CD4-positive, alpha-beta T cell treated with Interleukin-6 for 4 hours (primary cell): ENCODE measurements around the gene KCNIP4.

Experiments
- DNase-seq: peaks from one replicate; pipeline ENCODE4 v3.0.0-alpha.2; 2020; ENCODE audit warnings: mixed read lengths

Gene KCNIP4

DNA sequence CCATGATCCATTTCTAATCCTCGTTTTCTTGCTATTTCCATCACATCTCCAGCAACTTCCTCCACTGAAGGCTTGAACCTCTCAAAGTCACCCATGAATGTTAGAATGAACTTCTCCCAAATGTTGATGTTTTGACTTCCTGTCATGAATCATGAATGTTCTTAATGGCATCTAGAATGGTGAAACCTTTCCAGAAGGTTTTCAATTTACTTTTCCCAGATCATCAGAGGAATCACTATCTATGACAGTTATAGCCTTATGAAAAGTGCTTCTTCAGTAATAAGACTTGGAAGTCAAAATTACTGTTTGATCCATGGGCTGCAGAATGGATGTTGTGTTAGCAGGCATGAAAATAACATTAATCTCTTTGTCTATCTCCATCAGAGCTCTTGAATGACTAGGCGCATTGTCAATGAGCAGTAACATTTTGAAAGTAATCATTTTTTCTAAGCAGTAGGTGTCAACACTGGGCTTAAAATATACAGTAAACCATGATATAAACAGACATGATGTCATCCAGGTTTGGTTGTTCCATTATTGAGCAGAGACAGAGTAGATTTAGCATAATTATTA is 268.2 kb downstream of the KCNIP4 start:
- no peak for DNase-seq

DNA sequence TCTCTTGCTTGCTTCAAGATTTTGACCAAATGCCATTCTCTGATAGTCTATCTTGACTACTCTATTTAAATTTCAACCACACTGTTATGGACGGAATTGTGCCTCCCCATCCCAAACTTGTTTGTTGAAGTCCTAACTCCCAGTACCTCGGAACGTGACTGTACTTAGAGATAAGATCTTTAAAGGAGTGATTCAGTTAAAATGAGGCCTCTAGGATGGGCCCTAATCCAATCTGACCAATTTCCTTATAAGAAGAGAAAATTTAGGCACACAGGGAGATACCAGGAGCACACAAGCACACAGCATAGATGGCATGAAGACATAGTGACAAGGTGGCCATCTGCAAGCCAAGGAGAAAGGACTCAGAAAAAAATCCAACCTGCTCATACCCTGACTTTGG is 269.9 kb downstream of the KCNIP4 start:
- DNase-seq: no peak

DNA sequence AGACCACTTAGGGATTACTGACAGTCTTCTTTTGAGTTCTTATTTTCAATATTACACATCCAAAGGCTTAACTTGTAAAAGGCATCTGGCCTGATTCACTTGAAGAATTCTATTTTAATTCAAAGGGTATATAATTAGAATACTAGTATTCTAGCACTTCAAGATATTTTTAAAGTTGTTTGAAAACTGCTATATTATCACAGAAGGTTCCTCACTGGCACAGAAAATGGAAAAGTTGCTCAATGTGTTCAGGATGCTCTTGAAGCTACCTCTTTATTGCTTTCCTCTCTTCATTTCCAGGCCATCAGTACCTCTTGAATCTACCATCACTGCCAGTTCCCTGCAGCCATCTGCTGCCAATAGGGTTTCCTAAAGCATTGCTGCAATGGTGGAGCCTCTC is 271.4 kb downstream of the KCNIP4 start:
- DNase-seq: no peak

DNA sequence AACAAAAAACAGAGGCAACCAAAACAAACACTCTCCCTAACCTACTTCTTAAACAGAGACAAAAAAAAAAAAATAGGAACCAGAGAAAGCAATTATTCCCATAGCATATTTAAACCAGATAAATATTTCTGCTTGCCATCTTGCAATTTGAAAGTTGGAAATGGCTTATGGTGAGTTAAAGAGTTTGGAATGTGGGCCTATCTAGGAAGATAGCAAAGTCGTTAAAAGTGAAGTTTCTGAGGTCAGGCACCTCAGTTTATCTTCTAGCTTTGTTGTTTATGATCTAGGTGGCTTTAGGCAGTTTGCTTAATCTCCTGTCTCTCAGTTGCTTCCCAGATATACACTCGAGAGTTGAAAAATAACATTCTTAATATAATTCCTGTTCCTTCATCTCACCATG is 284.2 kb downstream of the KCNIP4 start:
- no peak for DNase-seq

DNA sequence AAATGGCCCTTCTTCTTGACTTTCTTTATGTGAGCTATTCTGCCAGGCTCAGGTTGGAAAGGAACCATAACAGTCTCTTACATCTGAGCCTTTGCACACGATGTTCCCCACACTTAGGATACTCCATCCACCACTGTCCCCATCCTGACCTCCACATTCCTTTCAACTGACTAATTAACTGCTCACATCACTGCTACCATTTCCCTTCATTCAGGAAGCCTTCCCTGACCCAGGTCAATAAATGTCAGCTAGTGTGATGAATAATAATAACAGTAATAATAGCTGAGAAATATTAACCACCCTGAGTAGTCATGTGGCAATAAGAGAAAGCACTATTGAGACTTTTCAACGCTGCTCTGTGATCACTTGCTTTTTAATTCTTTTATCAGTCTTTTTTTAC is 291.7 kb downstream of the KCNIP4 start:
- no peak for DNase-seq

DNA sequence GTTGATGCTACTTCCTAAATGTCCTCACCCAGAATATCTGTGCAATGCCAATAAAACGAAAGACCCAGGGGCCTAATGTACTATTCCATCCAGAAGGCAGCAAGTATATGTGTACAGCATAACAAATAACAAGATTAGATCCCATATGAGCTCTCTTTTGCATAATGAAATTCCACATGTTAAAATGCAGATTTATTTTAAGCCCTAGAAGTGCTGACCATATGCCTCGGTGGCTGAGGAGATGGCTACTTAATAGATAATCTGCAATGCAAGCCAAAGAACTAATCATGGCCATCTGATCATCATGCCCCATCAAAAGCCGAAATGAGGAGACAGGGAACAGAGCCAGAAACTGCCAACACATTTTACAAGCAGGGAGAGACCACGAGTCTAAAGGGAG is 293.5 kb downstream of the KCNIP4 start:
- DNase-seq: no peak

GRCh38 chr4:21652508-21653231 is 295.9 kb downstream of the KCNIP4 start:
- DNase-seq: no peak

DNA sequence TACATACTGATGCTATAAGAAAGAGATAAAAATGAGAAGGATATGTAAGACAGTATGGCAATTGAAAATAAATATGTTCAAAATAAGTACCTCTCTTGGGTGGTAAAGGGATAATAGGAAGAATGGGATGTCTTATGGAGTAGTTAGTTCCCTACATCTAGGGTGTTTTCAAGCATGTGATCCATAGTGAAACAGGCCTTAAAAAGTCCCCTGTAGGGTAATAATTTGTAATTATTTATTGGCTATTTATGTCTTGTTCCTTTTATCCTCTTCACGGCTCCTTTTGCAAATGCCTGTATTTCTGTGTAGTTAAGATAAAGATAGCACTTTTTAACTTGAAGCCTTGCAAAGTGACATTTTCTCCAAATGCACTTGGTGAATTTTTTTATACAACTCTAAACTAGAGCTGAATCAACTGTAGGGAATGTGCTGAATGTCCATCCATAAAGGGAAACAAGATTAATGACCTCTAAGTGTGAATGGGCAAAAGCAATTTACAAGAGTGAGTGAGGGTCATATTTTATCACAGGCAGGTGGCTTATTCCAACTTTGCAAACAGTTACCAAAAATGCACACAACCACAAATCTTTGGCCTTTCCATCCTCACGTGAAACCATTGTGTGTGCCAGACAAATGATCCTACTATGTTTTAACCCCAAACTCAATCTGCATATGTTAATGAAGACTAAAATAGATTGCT is 299.0 kb downstream of the KCNIP4 start:
- DNase-seq: no peak

- DNase-seq: no peak
These were observed 302.8 kb downstream of the KCNIP4 start for GRCh38 chr4:21645776-21646175.

GRCh38 chr4:21641696-21642095 is 306.9 kb downstream of the KCNIP4 start:
- DNase-seq: no peak

GRCh38 chr4:21638171-21638725 is 310.3 kb downstream of the KCNIP4 start:
- no peak for DNase-seq

GRCh38 chr4:21628916-21629610 is 319.5 kb downstream of the KCNIP4 start:
- DNase-seq: no peak

GRCh38 chr4:21628116-21628670 is 320.4 kb downstream of the KCNIP4 start:
- no peak for DNase-seq

GRCh38 chr4:21625447-21625846 is 323.1 kb downstream of the KCNIP4 start:
- DNase-seq: no peak

GRCh38 chr4:21605006-21605405 is 343.6 kb downstream of the KCNIP4 start:
- DNase-seq: no peak

GRCh38 chr4:21596521-21596920 is 352.1 kb downstream of the KCNIP4 start:
- no peak for DNase-seq

DNA sequence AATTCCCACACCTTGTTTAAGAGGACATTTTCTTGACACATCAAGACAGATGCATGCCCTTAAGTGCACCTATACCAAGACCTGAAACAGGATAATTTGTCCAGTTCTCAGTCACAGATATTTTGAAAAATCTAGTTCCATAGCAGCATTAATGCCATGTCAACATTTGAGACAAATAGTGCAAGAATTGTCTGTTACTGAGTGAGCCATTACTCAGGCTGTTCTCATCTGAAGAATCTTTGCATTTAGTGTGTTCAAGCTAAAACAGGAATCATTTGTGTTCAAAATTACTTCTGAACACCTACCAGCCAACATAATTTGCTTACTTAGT is 354.9 kb downstream of the KCNIP4 start:
- DNase-seq: no peak

- no peak for DNase-seq
These were observed 355.5 kb downstream of the KCNIP4 start for GRCh38 chr4:21592970-21593670.

DNA sequence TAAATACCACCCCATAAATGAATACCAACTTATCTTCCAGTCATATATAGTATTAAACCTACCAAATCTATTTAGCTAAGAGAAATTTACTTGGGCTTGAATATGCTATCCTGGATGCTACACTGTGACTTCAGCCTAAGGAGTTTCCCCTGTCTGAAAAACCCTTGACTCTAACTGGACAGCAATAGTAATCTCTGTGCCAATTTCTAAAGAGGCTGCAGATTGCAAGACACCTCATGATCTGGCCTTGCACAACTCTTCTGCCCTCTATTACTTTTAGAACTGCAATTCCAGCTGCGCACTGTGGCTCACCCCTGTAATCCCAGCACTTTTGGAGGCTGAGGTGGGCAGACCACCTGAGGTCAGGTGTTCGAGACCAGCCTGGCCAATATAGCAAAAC is 371.5 kb downstream of the KCNIP4 start:
- DNase-seq: no peak

GRCh38 chr4:21571100-21571499 is 377.5 kb downstream of the KCNIP4 start:
- no peak for DNase-seq

DNA sequence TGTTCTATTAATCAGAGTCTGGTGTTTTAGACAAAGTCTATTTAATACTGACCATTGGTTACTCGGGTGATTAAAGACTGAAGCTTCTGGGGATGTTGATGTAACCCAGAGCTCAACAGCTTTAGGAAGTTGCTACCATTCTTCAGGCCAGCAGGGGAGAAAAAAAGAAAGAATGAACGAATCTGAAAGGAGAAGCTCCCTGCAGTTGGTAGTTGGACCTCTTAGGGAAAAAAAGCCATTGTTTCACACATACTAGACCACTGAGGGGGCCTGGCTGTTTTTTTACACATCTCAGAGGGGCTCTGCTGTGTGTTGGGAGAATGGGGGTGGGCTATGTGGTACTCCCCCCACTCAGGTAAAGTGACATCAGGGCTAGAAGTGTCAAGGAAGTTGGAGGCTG is 378.9 kb downstream of the KCNIP4 start:
- no peak for DNase-seq

GRCh38 chr4:21555083-21555482 is 393.5 kb downstream of the KCNIP4 start:
- DNase-seq: no peak

DNA sequence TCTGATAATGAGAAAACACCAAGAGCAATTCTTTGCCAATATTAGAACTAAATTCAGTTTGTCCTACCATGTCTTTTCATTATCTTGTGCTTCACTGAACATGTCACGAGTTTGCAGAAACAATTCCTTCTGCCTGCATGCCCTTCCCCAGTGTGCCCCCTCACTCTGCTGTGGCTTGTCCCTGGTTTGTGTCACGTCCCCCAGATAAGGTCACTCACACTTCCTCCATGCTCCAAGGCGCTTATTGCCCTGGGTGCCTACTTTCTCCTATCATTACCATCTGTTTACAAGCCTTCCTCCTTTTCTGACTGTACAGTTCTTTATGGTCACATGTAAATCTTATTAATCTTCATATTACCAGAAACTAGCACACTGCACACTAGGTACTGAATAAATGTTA is 394.1 kb downstream of the KCNIP4 start:
- no peak for DNase-seq
